ENCODE data around the gene SLC35D2. TPM values are rescaled to one million over a fixed set of nuclear protein-coding genes. Genes with fewer than 3 reads are reported as not detected.

The SLC35D2 gene
- total RNA-seq, 6 donors from 2014 or later = 24.5 to 36.7 (median 29.0) TPM

GRCh38 chr9:96386157-96386556 lies 2.6 kb upstream of the SLC35D2 start:
- Histone ChIP-seq H3K4me3 (no peak overlapping the region), H3K9me3 (no peaks in the 10 kb centered on the region), H3K36me3 (no peaks in the 10 kb centered on the region), H3K27ac (no peak overlapping the region), H3K4me1 (peaks cover 16 to 27% (median 20%) of the 10 kb centered on the region in 4 donors), H3K27me3 (no peaks in the 10 kb centered on the region)
- DNase-seq (no peak), ATAC-seq (ENCODE audit: low FRiP score in 2 of 2) (no peak)
- TF ChIP-seq CTCF (IDR thresholded peaks at IDR 0.05) = no peak
- TF ChIP-seq POLR2A (IDR thresholded peaks at IDR 0.05) = no peak
- no peak for TF ChIP-seq POLR2AphosphoS5 (IDR thresholded peaks at IDR 0.05)
- no peak for TF ChIP-seq EP300 (IDR thresholded peaks at IDR 0.05)

DNA sequence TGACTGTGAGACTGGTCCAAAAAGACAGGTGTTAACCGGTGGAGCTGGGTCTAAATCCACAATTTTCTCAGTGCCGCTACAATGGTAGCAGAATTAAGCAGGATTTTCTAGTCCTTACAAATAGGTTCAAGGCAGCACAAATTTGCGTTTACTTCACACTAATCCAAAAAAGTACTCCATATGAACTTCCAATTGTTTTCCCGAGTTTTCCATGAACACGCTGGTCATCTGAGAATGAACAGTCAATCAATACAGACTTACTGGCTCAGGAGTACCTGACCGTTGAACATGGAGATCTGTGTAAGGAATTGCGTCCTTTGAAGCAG lies 709 bp downstream of the SLC35D2 start:
- Histone ChIP-seq H3K9me3 (no peaks in the 10 kb centered on the region), H3K4me1 (peaks cover 16 to 26% (median 21%) of the 10 kb centered on the region in 4 donors), H3K27me3 (no peaks in the 10 kb centered on the region), H3K27ac (peak overlapping the region; percentile 78 to 91 (median 88)), H3K36me3 (no peaks in the 10 kb centered on the region), H3K4me3 (peak overlapping the region; percentile 76 to 84 (median 81))
- WGBS, 2 donors = 36 to 39% methylated on average over 7 of the region's 7 CpGs
- no peak for DNase-seq
- TF ChIP-seq CTCF (IDR thresholded peaks at IDR 0.05) (no peak), EP300 (IDR thresholded peaks at IDR 0.05) (no peak), POLR2AphosphoS5 (IDR thresholded peaks at IDR 0.05) (no peak), POLR2A (IDR thresholded peaks at IDR 0.05) (no peak)
- ATAC-seq (ENCODE audit: low FRiP score in 2 of 2) = no peak

DNA sequence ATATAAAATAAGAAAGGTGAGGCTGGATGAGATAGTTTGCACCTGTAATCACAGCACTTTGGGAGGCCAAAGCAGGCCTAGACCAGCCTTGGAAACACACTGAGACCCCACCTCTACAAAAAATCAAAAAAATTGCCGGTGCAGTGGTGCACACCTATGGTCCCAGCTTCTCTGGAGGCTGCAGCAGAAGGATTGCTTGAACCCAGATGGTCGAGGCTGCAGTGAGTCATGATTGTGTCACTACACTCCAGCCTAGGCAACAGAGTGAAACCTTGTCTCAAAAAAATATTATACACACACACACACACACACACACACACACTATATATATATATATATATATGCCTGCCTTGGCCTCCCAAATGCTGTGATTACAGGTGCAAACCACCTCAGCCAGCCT lies 1.3 kb downstream of the SLC35D2 start:
- no peak for TF ChIP-seq POLR2AphosphoS5 (IDR thresholded peaks at IDR 0.05)
- TF ChIP-seq POLR2A (IDR thresholded peaks at IDR 0.05) = no peak
- no peak for TF ChIP-seq CTCF (IDR thresholded peaks at IDR 0.05)
- TF ChIP-seq EP300 (IDR thresholded peaks at IDR 0.05) = no peak
- no peak for DNase-seq
- no peak for ATAC-seq (ENCODE audit: low FRiP score in 2 of 2)
- H3K27ac ChIP-seq = no peak overlapping the region
- WGBS, 2 donors = 66 to 71% methylated on average over 2 of the region's 2 CpGs
- H3K4me3 ChIP-seq = peak overlapping the region in 1 of 4 donors; percentile 82
- peaks cover 17 to 26% (median 25%) of the 10 kb centered on the region in 4 donors for H3K4me1 ChIP-seq
- no peaks in the 10 kb centered on the region for H3K36me3 ChIP-seq
- no peaks in the 10 kb centered on the region for H3K9me3 ChIP-seq
- H3K27me3 ChIP-seq = no peaks in the 10 kb centered on the region

GRCh38 chr9:96381696-96382095 lies 1.8 kb downstream of the SLC35D2 start:
- 85 to 88% methylated on average over 4 of the region's 4 CpGs for WGBS, 2 donors
- TF ChIP-seq POLR2AphosphoS5 (IDR thresholded peaks at IDR 0.05) = no peak
- no peak for TF ChIP-seq CTCF (IDR thresholded peaks at IDR 0.05)
- no peak for TF ChIP-seq EP300 (IDR thresholded peaks at IDR 0.05)
- no peaks in the 10 kb centered on the region for H3K36me3 ChIP-seq
- H3K9me3 ChIP-seq = no peaks in the 10 kb centered on the region
- no peaks in the 10 kb centered on the region for H3K27me3 ChIP-seq
- ATAC-seq (ENCODE audit: low FRiP score in 2 of 2) (no peak), DNase-seq (no peak)
- no peak overlapping the region for H3K27ac ChIP-seq
- H3K4me3 ChIP-seq = no peak overlapping the region
- H3K4me1 ChIP-seq = peaks cover 17 to 31% (median 26%) of the 10 kb centered on the region in 4 donors

GRCh38 chr9:96381125-96381524 lies 2.4 kb downstream of the SLC35D2 start:
- TF ChIP-seq POLR2A (IDR thresholded peaks at IDR 0.05) = no peak
- TF ChIP-seq CTCF (IDR thresholded peaks at IDR 0.05) = no peak
- no peak for TF ChIP-seq EP300 (IDR thresholded peaks at IDR 0.05)
- no peak for TF ChIP-seq POLR2AphosphoS5 (IDR thresholded peaks at IDR 0.05)
- H3K27me3 ChIP-seq = no peaks in the 10 kb centered on the region
- 97 to 98% methylated on average over 4 of the region's 4 CpGs for WGBS, 2 donors

More at GRCh38 chr9:96381125-96381524, 2.4 kb downstream of the SLC35D2 start:
- no peaks in the 10 kb centered on the region for H3K36me3 ChIP-seq
- peaks cover 17 to 36% (median 28%) of the 10 kb centered on the region in 4 donors for H3K4me1 ChIP-seq
- no peak overlapping the region for H3K4me3 ChIP-seq
- DNase-seq (no peak), ATAC-seq (ENCODE audit: low FRiP score in 2 of 2) (no peak)
- no peaks in the 10 kb centered on the region for H3K9me3 ChIP-seq
- H3K27ac ChIP-seq = no peak overlapping the region
